Measurements from ENCODE around the gene DBF4. TPM values are rescaled to one million over a fixed set of nuclear protein-coding genes. Genes with fewer than 3 reads are reported as not detected.
A peak's percentile ranks its signal among the peaks of the same experiment; 100 is the strongest.

The DBF4 gene
- total and polyA plus RNA-seq, 2 of the 13 experiments (the other 11 are each of a cell fraction or from before 2014, with no cell fraction given) = 5.0 to 64.4 TPM

GRCh38 chr7:87876040-87876868, at the start of gene DBF4, which contains the start of gene SLC25A40 (continued):
- TF ChIP-seq ZNF841 (CRISPR knock-in tag; IDR thresholded peaks at IDR 0.05; ENCODE audit: borderline replicate concordance) (0 out of 2 replicates have a peak, but pooled peaks have one; percentile 40), CERS6 (CRISPR knock-in tag; IDR thresholded peaks at IDR 0.05) (no peak), ZNF546 (CRISPR knock-in tag; conservative IDR thresholded peaks at IDR 0.05) (no peak), CEBPZ (IDR thresholded peaks at IDR 0.05; ENCODE audit: low read length) (no peak), RAD21 (CRISPR knock-in tag; IDR thresholded peaks at IDR 0.05) (no peak; the same call in 1 of the 2 replicates), FOXA1 (IDR thresholded peaks at IDR 0.05) (no peak), FOXA1 (CRISPR knock-in tag; IDR thresholded peaks at IDR 0.05) (peak; percentile 25), ATAD3A (CRISPR knock-in tag; IDR thresholded peaks at IDR 0.05) (no peak), CCDC6 (CRISPR knock-in tag; IDR thresholded peaks at IDR 0.05) (peak; percentile 98), SRSF9 (IDR thresholded peaks at IDR 0.05; ENCODE audit: borderline replicate concordance, insufficient read depth, low read depth, low read length, poor library complexity, severe bottlenecking) (no peak), ZNF251 (CRISPR knock-in tag; IDR thresholded peaks at IDR 0.05) (no peak), ZNF614 (CRISPR knock-in tag; IDR thresholded peaks at IDR 0.05; ENCODE audit: borderline replicate concordance) (no peak), FOXJ3 (CRISPR knock-in tag; IDR thresholded peaks at IDR 0.05; ENCODE audit: borderline replicate concordance) (0 out of 2 replicates have a peak, but pooled peaks have one; percentile 11), NCOA5 (CRISPR knock-in tag; IDR thresholded peaks at IDR 0.05) (no peak), TBX2 (CRISPR knock-in tag; IDR thresholded peaks at IDR 0.05; ENCODE audit: borderline replicate concordance) (peak; percentile 86; the same call in 1 of the 2 replicates), TFDP2 (CRISPR knock-in tag; IDR thresholded peaks at IDR 0.05) (peak; percentile 92), MAF1 (CRISPR knock-in tag; IDR thresholded peaks at IDR 0.05; ENCODE audit: borderline replicate concordance) (no peak)
